H1 (cell line): ENCODE results near the gene DPF3.

Experiments
- CTCF ChIP-seq, 3 experiments: IDR thresholded peaks; 1 replicate in 2 of 3; 2 replicates in 1 of 3; pipeline versions ENCODE4 v1.5.1 to v1.6.1; 2011; ENCODE audit warnings: low read length in 3 of 3, mild to moderate bottlenecking in 3 of 3, inconsistent platforms in 2 of 3, low read depth in 1 of 3, moderate library complexity in 1 of 3; ENCODE audit not compliant: insufficient read depth in 1 of 3; ENCODE audit errors: control extremely low read depth in 1 of 3
- EP300 ChIP-seq, 2 experiments: IDR thresholded peaks; 1 replicate in 1 of 2; 2 replicates in 1 of 2; pipeline ENCODE4 v1.6.1; 2011 to 2012; ENCODE audit warnings: low read depth in 2 of 2, low read length in 2 of 2, mild to moderate bottlenecking in 2 of 2, borderline replicate concordance in 1 of 2, inconsistent platforms in 1 of 2, moderate library complexity in 1 of 2
- POLR2A ChIP-seq, 2 experiments: IDR thresholded peaks; 1 replicate in 1 of 2; 2 replicates in 1 of 2; pipeline ENCODE4 v1.6.1; 2011; ENCODE audit warnings: low read depth in 2 of 2, low read length in 2 of 2, mild to moderate bottlenecking in 2 of 2; ENCODE audit errors: control extremely low read depth in 1 of 2
- POLR2AphosphoS5 ChIP-seq: IDR thresholded peaks from 2 replicates; pipeline ENCODE4 v1.6.1; 2011; ENCODE audit warnings: low read depth, low read length
- SRF ChIP-seq: IDR thresholded peaks from 2 replicates; pipeline ENCODE4 v1.6.1; 2011; ENCODE audit warnings: mild to moderate bottlenecking, low read depth, low read length, moderate library complexity
- TAF1 ChIP-seq: IDR thresholded peaks from 2 replicates; pipeline ENCODE4 v1.6.1; 2011; ENCODE audit warnings: mild to moderate bottlenecking, low read depth, low read length

GRCh38 chr14:72708708-72709475 lies 185.0 kb downstream of the DPF3 start:
- TF ChIP-seq POLR2AphosphoS5 (no peak), SRF (no peak), CTCF (IDR thresholded peaks at IDR 0.05; ENCODE audit: control extremely low read depth in 1 of 3, insufficient read depth in 1 of 3, low read depth in 1 of 3, low read length in 3 of 3) (peak; percentile 33 to 47 (median 37); a peak in 3 of 4 replicates), EP300 (IDR thresholded peaks at IDR 0.05; ENCODE audit: borderline replicate concordance in 1 of 2, low read depth in 2 of 2, low read length in 2 of 2) (no peak), TAF1 (no peak), POLR2A (IDR thresholded peaks at IDR 0.05; ENCODE audit: control extremely low read depth in 1 of 2, low read depth in 2 of 2, low read length in 2 of 2) (no peak)
